GM21786 (cell line): ENCODE measurements around the gene CCL22.

ENCODE experiments used
- ATAC-seq: cut with Tn5 transposase; IDR thresholded peaks from one replicate; pipeline ENCODE4 v1.9.1; 2021; ENCODE audit not compliant: unreplicated experiment

Gene CCL22

GRCh38 chr16:57345666-57346204 lies 12.8 kb upstream of the CCL22 start:
- ATAC-seq, result no peak

GRCh38 chr16:57347858-57348257 lies 10.7 kb upstream of the CCL22 start:
- ATAC-seq, result no peak

- ATAC-seq, result no peak
Observed at GRCh38 chr16:57348327-57348726, 10.3 kb upstream of the CCL22 start.

GRCh38 chr16:57349212-57350031 lies 9.2 kb upstream of the CCL22 start:
- ATAC-seq, result peak; percentile 98

- ATAC-seq, result no peak
Observed at GRCh38 chr16:57352636-57353047, 5.9 kb upstream of the CCL22 start.

- ATAC-seq, result no peak
Observed at GRCh38 chr16:57354311-57354710, 4.3 kb upstream of the CCL22 start.

- ATAC-seq, result no peak
Observed at GRCh38 chr16:57355898-57356414, 2.6 kb upstream of the CCL22 start.

GRCh38 chr16:57356547-57356946 lies 2.0 kb upstream of the CCL22 start:
- ATAC-seq, result no peak

- peak; percentile 53 for ATAC-seq
Observed at GRCh38 chr16:57357330-57358085, 1.1 kb upstream of the CCL22 start.

GRCh38 chr16:57358086-57358420 lies 530 bp upstream of the CCL22 start:
- no peak for ATAC-seq

GRCh38 chr16:57360321-57360935 lies 1.8 kb downstream of the CCL22 start:
- ATAC-seq, result no peak

GRCh38 chr16:57361404-57361803 lies 2.8 kb downstream of the CCL22 start:
- no peak for ATAC-seq

GRCh38 chr16:57364143-57364542 lies 5.6 kb downstream of the CCL22 start:
- no peak for ATAC-seq

- ATAC-seq, result no peak
Observed at GRCh38 chr16:57366544-57367040, 8.0 kb downstream of the CCL22 start.

GRCh38 chr16:57367116-57367752 lies 8.7 kb downstream of the CCL22 start:
- ATAC-seq, result no peak

- ATAC-seq, result no peak
Observed at GRCh38 chr16:57371494-57372371, 13.2 kb downstream of the CCL22 start.

- no peak for ATAC-seq
Observed at GRCh38 chr16:57372372-57373116, 14.0 kb downstream of the CCL22 start, which contains the start of gene CX3CL1. TSS of gene CX3CL1 (plus strand) at chr16:57372490. CDS start at chr16:57372569, 79 bp downstream.

GRCh38 chr16:57373117-57373947 lies 14.7 kb downstream of the CCL22 start:
- no peak for ATAC-seq
